ENCODE results near the gene ARHGAP10.

GRCh38 chr4:147864607-147865006 is 132.7 kb downstream of the ARHGAP10 start:
- TF ChIP-seq FOXM1 (IDR thresholded peaks at IDR 0.05; ENCODE audit: borderline replicate concordance, low read depth) (no peak), YY1 (IDR thresholded peaks at IDR 0.05; ENCODE audit: low read depth) (no peak), MAX (IDR thresholded peaks at IDR 0.05) (no peak), EGR1 (IDR thresholded peaks at IDR 0.05) (no peak), CEBPB (IDR thresholded peaks at IDR 0.05) (no peak), NFIC (IDR thresholded peaks at IDR 0.05) (no peak), EP300 (IDR thresholded peaks at IDR 0.05; ENCODE audit: borderline replicate concordance) (no peak), ZBTB7A (IDR thresholded peaks at IDR 0.05; ENCODE audit: low read depth) (no peak), TEAD4 (IDR thresholded peaks at IDR 0.05) (no peak), CREB1 (IDR thresholded peaks at IDR 0.05; ENCODE audit: low read depth) (no peak), TCF12 (IDR thresholded peaks at IDR 0.05; ENCODE audit: low read depth) (no peak), RAD21 (IDR thresholded peaks at IDR 0.05; ENCODE audit: low read depth) (no peak)
- TF ChIP-seq, protein P1, sequence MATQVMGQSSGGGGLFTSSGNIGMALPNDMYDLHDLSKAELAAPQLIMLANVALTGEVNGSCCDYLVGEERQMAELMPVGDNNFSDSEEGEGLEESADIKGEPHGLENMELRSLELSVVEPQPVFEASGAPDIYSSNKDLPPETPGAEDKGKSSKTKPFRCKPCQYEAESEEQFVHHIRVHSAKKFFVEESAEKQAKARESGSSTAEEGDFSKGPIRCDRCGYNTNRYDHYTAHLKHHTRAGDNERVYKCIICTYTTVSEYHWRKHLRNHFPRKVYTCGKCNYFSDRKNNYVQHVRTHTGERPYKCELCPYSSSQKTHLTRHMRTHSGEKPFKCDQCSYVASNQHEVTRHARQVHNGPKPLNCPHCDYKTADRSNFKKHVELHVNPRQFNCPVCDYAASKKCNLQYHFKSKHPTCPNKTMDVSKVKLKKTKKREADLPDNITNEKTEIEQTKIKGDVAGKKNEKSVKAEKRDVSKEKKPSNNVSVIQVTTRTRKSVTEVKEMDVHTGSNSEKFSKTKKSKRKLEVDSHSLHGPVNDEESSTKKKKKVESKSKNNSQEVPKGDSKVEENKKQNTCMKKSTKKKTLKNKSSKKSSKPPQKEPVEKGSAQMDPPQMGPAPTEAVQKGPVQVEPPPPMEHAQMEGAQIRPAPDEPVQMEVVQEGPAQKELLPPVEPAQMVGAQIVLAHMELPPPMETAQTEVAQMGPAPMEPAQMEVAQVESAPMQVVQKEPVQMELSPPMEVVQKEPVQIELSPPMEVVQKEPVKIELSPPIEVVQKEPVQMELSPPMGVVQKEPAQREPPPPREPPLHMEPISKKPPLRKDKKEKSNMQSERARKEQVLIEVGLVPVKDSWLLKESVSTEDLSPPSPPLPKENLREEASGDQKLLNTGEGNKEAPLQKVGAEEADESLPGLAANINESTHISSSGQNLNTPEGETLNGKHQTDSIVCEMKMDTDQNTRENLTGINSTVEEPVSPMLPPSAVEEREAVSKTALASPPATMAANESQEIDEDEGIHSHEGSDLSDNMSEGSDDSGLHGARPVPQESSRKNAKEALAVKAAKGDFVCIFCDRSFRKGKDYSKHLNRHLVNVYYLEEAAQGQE (IDR thresholded peaks at IDR 0.05; ENCODE audit: low read depth): no peak
- TF ChIP-seq, protein P2, sequence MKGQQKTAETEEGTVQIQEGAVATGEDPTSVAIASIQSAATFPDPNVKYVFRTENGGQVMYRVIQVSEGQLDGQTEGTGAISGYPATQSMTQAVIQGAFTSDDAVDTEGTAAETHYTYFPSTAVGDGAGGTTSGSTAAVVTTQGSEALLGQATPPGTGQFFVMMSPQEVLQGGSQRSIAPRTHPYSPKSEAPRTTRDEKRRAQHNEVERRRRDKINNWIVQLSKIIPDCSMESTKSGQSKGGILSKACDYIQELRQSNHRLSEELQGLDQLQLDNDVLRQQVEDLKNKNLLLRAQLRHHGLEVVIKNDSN (IDR thresholded peaks at IDR 0.05): no peak
